ENCODE data around the gene LPAR1.
"Not testable (repeated sequence)": the region's sequence is repeated elsewhere in the genome, so short reads cannot be mapped to it uniquely, and the experiment has no call there.

LPAR1 gene

GRCh38 chr9:110872920-110873319, 165.3 kb downstream of the LPAR1 start:
- DNase-seq (ENCODE audit: low read depth), result no peak

DNA sequence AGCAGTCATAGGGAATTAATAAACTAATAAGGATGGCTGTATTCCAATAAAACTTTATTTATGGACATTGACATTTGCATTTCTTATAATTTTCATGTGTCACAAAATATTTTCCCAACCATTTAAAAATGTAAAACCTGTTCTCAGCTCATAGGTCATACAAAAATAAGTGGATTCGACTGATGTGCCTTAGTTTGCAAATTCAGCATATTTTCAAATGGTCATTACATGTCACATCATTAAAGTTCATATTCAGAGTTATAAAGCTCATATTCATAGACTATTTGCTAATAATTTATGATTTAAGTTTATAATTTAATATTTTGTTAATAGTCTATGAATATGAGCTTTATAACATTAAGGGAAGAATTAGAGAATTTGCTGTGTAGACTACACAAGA, 166.5 kb downstream of the LPAR1 start:
- no peak for DNase-seq (ENCODE audit: low read depth)

GRCh38 chr9:110869931-110870330, 168.3 kb downstream of the LPAR1 start:
- DNase-seq (ENCODE audit: low read depth), result no peak

DNA sequence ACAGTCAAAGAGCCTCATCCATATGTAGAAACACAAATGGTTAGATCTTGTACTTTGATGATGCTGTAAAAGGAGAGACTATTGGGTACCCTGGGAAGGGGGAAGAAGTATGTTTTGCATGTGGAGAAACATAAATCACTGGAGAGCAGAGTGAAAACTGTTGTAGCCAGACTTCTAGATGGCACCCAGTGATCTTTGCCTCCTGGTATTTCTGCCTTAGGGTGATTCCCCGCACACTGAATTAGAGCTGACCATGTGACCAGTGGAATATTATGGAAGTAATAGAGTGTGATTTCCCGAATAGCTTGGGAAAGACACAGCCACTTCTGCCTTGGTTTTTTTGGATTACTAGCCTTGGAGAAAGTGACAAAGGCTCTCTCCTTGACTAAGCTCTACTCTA, 174.3 kb downstream of the LPAR1 start:
- DNase-seq (ENCODE audit: low read depth), result no peak

GRCh38 chr9:110861370-110862110, 176.7 kb downstream of the LPAR1 start:
- not testable (repeated sequence) for DNase-seq (ENCODE audit: low read depth)

GRCh38 chr9:110856772-110857171, 181.5 kb downstream of the LPAR1 start:
- DNase-seq (ENCODE audit: low read depth), result no peak

DNA sequence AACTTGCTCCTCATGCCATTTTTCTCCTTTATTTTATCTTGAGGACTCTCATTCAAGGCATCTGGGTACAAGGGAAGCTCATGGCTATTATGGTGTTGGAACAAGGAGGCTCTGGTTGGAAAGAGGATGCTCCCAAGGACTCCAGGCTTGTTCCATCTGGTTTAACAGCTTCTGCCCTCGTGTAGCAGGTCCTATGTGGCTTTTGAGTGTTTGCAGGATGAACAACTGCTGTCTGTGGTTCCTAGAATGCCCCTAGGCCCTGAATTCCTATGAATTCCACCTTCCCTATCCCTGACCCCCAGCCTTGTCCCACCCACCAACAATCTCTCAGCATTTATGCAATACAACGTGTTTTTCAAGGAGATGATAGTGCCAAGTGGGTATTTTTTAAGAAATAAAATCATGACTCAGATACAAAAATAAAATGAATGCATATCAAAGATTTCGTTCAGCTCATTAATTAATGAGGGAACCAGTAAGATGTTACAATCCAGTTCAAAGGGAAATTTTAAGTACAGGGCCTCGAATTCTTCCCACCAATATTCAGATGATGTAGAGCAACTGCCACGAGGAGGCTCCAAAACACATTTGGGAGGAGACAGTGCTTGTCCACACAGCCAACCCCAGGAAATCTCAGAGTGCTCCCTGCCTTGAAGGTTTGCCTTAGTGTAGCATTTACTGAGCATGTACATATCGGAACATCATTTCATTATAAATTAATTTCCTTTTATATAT, 187.7 kb downstream of the LPAR1 start:
- DNase-seq (ENCODE audit: low read depth), result no peak

GRCh38 chr9:110847671-110848070, 190.6 kb downstream of the LPAR1 start:
- DNase-seq (ENCODE audit: low read depth), result peak; percentile 80

DNA sequence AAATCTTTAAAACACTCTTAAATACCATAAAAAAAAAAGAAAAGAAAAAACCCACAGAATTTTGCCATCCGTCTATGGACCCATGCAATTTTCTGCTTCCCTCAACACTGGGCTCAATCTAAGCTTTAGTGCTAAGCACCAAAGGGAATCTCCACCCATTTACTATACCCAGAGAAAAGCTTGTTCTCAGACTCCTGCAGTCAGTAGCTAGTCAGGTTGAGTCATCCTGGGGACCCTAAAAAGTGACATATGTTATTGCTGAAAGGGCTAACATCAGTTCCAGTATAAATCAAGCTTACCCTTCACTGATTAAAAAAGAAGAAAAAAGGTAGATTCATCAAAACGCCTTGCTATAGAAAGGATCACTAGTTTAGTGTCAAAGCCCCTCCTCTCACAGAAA, 192.1 kb downstream of the LPAR1 start:
- DNase-seq (ENCODE audit: low read depth), result no peak

DNA sequence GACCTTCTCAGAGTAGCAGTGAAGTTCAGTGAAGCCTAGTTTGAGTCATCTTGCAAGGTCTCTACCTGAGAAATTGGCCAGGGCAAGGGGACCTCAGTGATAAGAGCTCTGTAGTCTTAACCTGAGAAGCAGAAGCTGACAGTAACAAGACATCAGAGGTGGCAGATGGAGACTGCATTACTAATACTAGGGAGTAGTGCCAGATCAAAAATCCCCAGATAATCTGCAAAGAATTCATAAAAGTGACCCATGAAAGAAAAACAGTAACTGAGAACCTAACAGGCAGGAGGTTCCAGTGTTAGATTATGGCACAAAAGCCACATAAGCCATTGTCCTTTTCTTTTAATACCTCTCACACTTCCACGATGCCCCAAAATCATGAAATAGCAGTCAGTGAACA, 194.1 kb downstream of the LPAR1 start:
- no peak for DNase-seq (ENCODE audit: low read depth)

- DNase-seq (ENCODE audit: low read depth), result no peak
Observed at GRCh38 chr9:110842986-110843385, 195.3 kb downstream of the LPAR1 start.

DNA sequence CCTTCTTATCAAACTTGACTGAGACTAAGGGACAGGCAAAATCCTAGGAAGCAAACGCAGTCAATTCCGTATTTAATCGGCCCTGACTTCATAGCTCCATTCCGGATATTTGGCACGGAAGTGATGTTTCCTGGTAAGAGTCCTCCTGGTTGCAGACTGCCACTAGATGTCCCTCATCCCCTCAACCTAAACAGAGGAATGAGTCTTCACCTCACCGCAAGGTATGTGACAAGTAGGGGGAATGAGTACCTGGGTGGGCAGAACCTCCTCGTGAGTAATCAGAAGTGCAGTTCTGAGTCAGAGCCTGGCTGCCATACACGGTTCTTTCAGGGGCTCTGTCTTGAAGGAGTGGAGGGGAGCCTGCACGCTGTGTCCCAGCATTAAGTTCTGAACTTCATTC, 196.1 kb downstream of the LPAR1 start:
- DNase-seq (ENCODE audit: low read depth), result no peak

GRCh38 chr9:110837401-110838005, 200.8 kb downstream of the LPAR1 start:
- no peak for DNase-seq (ENCODE audit: low read depth)

- DNase-seq (ENCODE audit: low read depth), result no peak
Observed at GRCh38 chr9:110835859-110836271, 202.4 kb downstream of the LPAR1 start.

GRCh38 chr9:110835404-110835803, 202.9 kb downstream of the LPAR1 start:
- DNase-seq (ENCODE audit: low read depth), result peak; percentile 92

DNA sequence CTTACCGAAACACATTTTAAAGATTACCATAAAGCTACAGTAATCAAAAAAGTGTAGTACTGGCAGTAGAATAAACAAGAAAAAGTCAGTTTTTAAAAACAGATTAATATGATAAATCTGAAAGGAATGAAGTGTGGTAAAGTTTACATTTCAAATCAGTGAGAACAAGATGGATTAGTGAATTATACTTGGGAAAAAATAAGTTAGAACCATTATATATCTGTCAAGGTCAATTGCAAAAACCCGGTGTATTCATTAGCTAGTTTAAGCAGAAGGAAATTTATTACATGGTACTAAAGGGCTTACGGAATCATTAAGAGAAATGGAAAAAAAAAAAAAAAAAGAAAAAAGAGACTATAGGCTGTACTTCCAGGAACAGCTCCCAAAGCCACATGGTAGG, 205.3 kb downstream of the LPAR1 start:
- DNase-seq (ENCODE audit: low read depth), result no peak

DNA sequence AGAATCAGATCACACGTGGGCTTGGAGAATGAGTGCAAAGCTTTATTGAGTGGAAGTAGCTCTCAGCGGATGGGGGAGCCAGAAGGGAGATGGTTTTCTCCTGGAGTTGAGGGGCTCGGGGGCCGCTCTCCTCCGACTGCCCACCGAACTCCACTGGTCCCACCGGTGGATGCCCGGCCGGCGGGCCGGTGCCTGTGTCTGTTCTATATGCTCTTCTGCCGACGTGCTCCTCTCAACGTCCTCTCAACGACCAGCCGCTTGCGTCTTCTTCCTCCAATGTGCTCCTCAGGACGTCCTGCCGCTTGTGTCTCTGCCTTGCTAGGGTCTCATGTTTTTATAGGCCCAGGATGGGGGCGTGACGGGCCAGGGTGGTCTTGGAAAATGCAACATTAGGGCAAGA, 207.8 kb downstream of the LPAR1 start:
- DNase-seq (ENCODE audit: low read depth), result no peak

DNA sequence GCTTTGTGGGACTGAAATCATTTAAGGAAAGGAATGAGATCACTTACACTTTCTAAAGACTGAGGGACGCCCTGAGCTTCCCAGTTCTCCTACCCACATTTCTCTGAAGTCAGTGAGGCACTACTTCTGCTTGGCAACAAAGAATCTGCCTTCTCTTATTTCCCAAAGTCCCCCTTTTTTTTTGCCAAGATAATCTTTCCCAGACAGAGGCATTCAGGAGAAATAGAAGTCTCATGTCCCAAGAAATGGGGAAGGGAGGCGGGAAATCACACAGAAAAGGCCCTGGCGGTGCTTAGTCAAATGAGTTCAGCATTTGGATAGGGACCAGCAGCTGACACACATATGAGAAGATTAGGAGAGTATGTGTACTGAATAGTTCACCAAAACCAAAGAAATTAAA, 210.0 kb downstream of the LPAR1 start:
- DNase-seq (ENCODE audit: low read depth), result peak; percentile 79

- DNase-seq (ENCODE audit: low read depth), result not testable (repeated sequence)
Observed at GRCh38 chr9:110826400-110826799, 211.9 kb downstream of the LPAR1 start.

- no peak for DNase-seq (ENCODE audit: low read depth)
Observed at GRCh38 chr9:110825950-110826349, 212.3 kb downstream of the LPAR1 start.

DNA sequence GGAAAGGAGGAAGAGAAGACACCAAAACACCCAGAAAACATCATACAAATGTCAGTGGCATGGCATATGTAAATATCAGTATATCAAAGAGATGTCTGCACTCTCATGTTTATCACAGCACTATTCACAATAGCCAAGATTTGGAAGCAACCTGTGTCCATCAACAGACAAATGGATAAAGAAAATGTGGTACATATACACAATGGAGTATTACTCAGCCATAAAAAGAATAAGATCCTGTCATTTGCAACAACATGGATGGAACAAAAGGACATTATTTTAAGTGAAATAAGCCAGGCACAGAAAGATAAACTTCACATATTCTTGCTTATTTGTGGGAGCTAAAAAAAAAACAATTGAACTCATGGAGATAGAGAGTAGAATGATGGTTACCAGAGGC, 213.1 kb downstream of the LPAR1 start:
- DNase-seq (ENCODE audit: low read depth), result not testable (repeated sequence)

Data from fibroblast of gingiva (primary cell).